HG02884 (cell line): ENCODE results near the gene PATJ.
A peak's percentile ranks its signal among the peaks of the same experiment; 100 is the strongest.

ENCODE experiments used
- ATAC-seq: cut with Tn5 transposase; IDR thresholded peaks from one replicate; pipeline ENCODE4 v1.9.1; 2021; ENCODE audit warnings: mild to moderate bottlenecking, moderate library complexity; ENCODE audit not compliant: unreplicated experiment

The PATJ gene

GRCh38 chr1:62082456-62083363 lies 340.4 kb downstream of the PATJ start:
- peak; percentile 76 for ATAC-seq

- ATAC-seq, result no peak
Observed at GRCh38 chr1:62084310-62084890, 342.1 kb downstream of the PATJ start.

DNA sequence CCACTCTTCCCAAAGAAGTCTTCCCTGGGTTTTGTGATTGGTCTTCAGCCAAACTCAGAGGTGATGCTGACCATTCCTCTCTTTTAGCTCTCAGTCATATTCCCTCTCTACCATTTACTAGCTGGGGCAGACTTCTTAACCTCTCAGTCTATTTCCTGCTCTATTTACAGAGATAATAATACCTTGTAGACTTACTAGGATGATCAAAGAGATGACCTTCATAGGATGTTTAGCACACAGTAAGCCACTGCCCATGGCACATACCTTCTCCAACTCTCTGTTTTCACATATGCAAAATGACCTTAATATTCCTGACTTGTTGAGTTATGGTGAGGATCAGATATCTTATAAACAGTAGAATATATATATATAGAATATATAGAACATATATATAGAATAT lies 346.2 kb downstream of the PATJ start:
- no peak for ATAC-seq

DNA sequence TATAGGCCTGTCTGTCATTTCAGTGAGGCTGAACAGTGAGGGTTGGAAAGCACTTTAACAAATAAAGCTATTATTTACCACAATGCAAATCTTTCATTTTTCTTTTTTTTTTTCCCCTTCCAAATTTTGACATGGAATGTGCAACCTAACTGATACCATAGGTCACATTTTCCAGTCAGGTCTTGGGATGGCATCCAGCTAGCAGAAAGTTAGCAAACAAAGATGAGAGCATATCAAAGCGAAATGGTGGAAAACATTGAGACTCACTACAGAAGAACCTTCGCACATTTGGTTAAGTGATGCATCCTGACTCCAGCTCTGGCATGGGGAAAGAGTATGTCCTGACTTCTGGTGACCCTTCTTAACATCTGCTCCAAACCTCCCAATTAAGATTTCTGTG lies 347.3 kb downstream of the PATJ start:
- no peak for ATAC-seq

DNA sequence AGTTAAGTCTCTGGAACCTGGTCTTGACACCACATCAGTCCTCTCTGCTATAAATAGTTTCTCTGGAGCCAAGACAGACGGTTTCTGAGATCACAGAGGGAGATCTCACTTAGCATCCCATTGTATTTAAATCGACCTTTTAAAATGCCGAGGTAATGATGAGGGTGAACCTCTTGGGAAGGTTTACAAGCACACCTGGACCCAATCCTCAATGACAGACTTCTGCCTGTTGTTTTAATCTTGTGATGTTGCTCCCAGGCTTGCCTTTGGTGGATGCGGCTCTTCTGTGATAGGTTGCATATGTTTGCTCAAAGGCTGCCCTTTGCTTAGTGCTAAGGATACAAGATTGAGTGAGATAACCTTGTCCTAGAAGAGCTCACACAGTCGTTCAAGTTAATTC lies 347.7 kb downstream of the PATJ start:
- no peak for ATAC-seq

- no peak for ATAC-seq
Observed at GRCh38 chr1:62092110-62092509, 349.8 kb downstream of the PATJ start.

DNA sequence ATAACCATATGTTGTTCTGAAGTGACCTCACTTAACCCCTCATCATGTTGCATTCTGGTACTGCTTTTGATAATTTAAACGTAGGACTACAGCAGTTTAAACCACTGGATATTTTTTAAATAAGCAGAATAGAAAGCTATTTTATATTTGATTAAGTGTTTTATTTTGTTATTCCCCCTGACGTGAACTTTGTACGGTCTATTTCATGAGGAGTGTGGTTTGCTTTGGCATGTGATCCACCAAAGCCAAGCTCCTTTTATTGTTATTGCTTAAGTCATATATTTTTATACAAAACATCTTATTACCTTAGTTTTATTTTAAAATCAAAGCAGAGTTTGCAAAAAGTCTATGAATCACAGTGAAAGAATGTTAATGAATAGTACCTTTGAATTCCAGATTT lies 351.0 kb downstream of the PATJ start:
- ATAC-seq, result no peak

- ATAC-seq, result no peak
Observed at GRCh38 chr1:62097464-62097863, 355.2 kb downstream of the PATJ start.

- ATAC-seq, result no peak
Observed at GRCh38 chr1:62100442-62100841, 358.2 kb downstream of the PATJ start.

GRCh38 chr1:62103846-62104245 lies 361.6 kb downstream of the PATJ start:
- ATAC-seq, result no peak

DNA sequence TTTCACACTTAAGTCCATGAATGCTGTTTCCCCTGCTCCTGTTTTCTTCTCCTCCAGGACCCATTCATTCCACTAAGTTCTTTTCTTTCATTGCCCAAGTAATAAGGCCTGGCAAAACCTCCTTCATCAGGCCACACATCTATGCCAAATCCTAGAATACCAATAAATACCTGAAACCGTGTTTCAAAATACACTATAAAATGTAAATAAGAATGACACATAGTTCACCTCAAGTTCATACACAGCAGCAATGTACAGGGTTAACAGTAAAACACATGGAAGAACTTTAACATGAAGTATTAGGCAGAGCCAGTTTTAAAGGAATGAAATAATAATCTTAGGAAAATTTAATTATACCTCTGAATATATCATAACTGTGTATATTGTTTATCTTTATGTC lies 365.6 kb downstream of the PATJ start:
- no peak for ATAC-seq

- no peak for ATAC-seq
Observed at GRCh38 chr1:62109124-62109523, 366.8 kb downstream of the PATJ start.

DNA sequence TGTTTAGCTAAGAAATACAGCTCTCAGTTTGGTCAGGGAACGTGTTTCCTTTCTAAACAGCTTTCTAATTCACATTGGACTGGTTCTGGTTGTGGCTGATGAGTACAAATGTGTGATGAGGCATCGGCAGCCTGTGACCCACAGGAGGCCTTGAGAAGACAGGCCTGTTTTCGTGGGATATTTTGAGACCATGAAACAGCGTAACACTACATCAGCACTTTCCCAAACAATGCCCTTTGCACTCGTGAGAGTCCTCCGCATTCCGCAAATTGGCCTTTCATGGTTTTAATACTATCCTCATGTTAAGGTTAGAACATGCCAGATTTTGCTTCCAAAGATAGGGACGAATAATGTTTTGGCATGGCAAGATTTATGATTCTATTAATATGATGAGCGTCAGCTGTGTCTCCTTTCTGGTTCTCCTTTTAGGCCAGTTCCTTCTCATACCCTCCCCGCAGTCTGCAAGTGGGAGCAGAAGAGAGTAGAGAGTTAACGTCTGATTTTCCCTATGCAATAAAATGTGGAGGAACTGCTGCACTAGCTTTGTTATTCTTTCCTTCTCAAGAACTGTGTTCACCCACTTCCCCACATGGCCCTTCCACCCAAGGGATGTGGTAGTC lies 368.0 kb downstream of the PATJ start:
- no peak for ATAC-seq

DNA sequence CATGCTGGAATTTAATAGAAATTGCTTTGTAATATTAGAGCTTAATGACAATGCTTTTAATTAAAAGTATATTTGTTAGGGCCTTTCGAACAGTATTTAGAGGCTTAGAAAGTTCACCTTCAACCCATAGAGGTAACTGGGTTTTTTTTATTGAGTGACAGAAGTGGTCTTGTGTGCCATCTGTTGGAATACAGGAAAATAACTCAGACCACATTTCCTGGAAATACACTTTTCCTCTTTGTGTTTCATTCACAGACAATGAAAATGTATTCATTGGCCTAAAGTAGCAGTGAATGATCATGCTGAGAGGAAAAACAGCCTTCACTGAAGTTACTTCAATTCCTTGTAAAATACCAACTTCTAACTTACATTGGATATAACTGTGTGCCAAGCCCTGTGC lies 368.8 kb downstream of the PATJ start:
- no peak for ATAC-seq

DNA sequence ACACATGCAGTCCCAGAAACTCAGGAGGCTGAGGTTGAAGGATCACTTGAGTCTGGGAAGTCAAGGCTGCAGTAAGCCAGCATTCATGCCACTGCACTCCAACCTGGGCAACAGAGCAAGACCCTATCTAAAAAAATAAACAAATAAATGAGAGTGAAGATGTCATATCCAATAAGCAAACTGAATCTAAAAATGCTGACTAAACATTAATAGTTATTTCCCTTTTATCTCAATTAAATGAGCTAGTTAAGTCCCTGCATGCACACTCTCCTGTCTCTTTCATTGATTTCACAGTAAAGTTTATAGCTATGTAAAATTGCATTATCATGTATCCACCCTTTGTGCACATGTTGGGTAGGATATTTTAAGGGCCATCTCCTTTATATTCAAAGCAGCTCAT lies 371.2 kb downstream of the PATJ start:
- ATAC-seq, result no peak

DNA sequence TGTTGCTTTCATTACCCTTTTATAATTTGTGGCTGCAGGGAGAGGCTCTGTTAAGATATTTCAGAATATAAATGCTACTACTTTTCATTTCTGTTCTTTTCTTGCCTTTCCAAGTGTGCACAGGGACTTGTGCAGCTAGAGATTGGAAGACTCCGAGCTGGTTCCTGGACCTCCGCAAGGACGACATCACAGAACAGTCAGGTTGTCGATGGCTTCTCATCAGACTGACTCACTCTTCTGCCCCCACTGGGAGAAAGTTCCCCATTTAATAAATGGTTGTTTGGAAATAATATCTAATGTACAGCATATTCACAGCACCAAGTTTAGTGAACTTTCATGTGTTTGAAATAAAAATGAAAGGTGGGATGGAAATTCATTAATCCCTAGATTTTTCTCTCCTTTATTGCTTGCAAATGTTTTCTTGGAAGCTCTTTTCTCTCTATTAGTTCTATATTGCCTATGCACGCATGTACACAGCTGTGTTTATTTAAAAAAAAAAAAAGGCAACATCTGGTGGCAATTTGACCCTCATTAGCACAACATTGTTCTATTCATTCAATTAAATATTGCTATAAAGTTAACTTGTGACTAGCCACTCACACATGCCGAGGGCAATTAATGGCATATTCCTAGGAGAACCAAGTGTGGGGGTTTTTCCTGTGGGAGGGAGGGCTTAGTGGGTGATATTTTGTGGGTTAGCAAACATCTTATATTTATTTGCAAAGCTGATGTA lies 374.9 kb downstream of the PATJ start:
- no peak for ATAC-seq

GRCh38 chr1:62126579-62127290 lies 384.5 kb downstream of the PATJ start:
- no peak for ATAC-seq

DNA sequence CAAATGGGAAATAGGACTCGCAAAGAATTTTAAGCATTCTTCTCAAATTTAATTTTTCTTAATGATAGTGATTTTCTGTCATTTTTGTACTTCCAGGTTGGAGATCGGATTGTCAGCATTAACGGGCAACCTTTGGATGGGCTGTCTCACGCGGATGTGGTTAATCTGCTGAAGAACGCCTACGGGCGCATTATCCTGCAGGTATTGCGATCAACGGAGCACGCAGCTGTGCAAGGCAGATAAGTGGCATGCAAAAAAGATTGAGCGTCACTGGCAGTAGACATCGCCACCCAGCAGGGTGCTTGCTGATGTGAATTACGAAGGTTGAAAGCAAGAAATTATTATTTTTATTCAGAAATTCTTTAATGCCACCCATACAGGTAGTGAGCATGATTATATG lies 386.5 kb downstream of the PATJ start:
- no peak for ATAC-seq

DNA sequence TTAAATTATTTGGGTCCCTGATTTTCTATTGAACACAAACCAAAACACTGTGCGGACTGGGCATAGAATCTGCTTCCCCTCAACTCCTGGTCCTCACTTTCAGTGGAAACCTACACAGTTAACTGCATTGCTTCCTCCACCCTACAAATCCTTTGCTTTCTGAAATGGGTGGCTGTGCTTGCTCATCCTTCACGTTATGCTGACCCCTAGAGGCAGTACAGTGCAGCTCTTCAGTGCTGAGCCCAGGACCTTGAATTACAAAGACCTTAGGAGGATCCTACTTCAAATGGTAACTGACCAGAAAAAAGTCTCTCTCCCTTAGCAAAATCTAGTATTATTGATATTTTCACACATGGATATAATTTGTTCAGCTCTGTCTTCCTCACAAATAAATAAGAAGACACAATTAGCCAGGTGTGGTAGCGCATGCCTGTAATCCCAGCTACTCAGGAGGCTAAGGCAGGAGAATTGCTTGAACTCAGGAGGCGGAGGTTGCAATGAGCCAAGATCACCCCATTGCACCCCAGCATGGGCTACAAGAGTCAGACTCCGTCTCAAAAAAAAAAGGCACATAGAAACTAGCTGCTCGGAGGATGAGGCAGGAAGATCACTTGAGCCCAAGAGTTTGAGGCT lies 388.9 kb downstream of the PATJ start:
- ATAC-seq, result peak; percentile 91

DNA sequence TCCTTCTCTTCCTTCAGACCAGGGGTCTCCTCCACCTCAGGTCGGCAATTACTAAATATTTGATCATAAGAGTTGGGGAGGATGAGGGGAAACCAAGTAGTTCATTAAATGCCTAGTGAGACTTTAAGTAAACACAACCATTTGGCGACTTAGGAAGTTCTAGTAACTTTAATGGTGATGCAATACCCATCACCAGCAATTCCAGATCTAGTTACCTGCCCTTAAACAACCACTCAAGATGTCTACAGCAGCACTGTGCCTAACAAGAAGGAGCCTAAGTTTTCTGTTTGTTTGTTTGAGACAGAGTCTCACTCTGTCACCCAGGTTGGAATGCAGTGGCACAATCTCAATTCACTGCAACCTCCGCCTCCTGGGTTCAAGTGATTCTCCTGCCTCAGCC lies 395.7 kb downstream of the PATJ start:
- ATAC-seq, result no peak
